Esophagus squamous epithelium (tissue), 5 donors: ENCODE measurements around the gene HOXA7. TPM values are rescaled to one million over a fixed set of nuclear protein-coding genes. Genes with fewer than 3 reads are reported as not detected.

Experiments
- DNase-seq: peaks from one replicate; lab custom pipeline; 2025; lab: John Stamatoyannopoulos, UW
- H3K27ac ChIP-seq, 4 donors: fragments of 200-600 bp; sonication (generic); one replicate each; pipeline ENCODE4 v1.5.1; 2016 to 2019; ENCODE audit warnings: mild to moderate bottlenecking in 1 of 4
- H3K27me3 ChIP-seq, 4 donors: fragments of 200-600 bp; sonication (generic); 1 replicate in 3 of 4; 2 replicates in 1 of 4; pipeline versions ENCODE4 v1.5.1 to v1.6.0; 2017 to 2021; ENCODE audit warnings: antibody characterized with exemption in 1 of 4
- H3K36me3 ChIP-seq, 3 donors: fragments of 200-600 bp; sonication (generic); one replicate each; pipeline ENCODE4 v1.5.1; 2016 to 2019
- H3K4me1 ChIP-seq, 3 donors: fragments of 200-600 bp; sonication (generic); one replicate each; pipeline ENCODE4 v1.5.1; 2017 to 2019
- H3K4me3 ChIP-seq, 4 donors: fragments of 200-600 bp; sonication (generic); 1 replicate in 3 of 4; 2 replicates in 1 of 4; pipeline ENCODE4 v1.5.1; 2016 to 2019; ENCODE audit warnings: mild to moderate bottlenecking in 2 of 4, moderate library complexity in 1 of 4
- H3K9me3 ChIP-seq, 3 donors: fragments of 200-600 bp; sonication (generic); one replicate each; pipeline ENCODE4 v1.5.1; 2016 to 2019
- POLR2A ChIP-seq, 4 donors: fragments of 450-650 bp; IDR thresholded peaks; one replicate each; pipeline ENCODE4 v1.6.1; 2017; ENCODE audit warnings: antibody characterized with exemption in 4 of 4, mild to moderate bottlenecking in 4 of 4, moderate library complexity in 3 of 4
- WGBS, 2 donors: methylation state at CpG; one replicate each; pipeline ENCODE4 v1.1.5; 2018; 5-methylcytosine and 5-hydroxymethylcytosine counted together
- intact Hi-C: fragments of 100-400 bp; cut with DNase I; formaldehyde crosslinking; loops from one replicate; pipeline ENCODE4 v1.15.0; 2022
- total RNA-seq, 4 donors: library from RNA; depleted of rRNA; stranded (reverse); fragments of >200 nt; gene quantifications; one replicate each; pipeline ENCODE4 v1.1.0, GENCODE V29; 2016
- TF ChIP-seq, protein P1 (sequence below), 6 experiments: fragments of 450-650 bp in 4 of 6; fragments of 200-600 bp in 2 of 6; sonication (generic) in 2 of 6; IDR thresholded peaks; one replicate each; pipeline ENCODE4 v1.5.1; 2016 to 2019; ENCODE audit warnings: antibody characterized with exemption in 6 of 6, mild to moderate bottlenecking in 4 of 6, moderate library complexity in 4 of 6
- donor health status: DM: yes; HTN: yes; CAD: no.

The HOXA7 gene
- total RNA-seq, 4 donors from 2014 or later = 0.23 to 0.76 (median 0.48) TPM

DNA sequence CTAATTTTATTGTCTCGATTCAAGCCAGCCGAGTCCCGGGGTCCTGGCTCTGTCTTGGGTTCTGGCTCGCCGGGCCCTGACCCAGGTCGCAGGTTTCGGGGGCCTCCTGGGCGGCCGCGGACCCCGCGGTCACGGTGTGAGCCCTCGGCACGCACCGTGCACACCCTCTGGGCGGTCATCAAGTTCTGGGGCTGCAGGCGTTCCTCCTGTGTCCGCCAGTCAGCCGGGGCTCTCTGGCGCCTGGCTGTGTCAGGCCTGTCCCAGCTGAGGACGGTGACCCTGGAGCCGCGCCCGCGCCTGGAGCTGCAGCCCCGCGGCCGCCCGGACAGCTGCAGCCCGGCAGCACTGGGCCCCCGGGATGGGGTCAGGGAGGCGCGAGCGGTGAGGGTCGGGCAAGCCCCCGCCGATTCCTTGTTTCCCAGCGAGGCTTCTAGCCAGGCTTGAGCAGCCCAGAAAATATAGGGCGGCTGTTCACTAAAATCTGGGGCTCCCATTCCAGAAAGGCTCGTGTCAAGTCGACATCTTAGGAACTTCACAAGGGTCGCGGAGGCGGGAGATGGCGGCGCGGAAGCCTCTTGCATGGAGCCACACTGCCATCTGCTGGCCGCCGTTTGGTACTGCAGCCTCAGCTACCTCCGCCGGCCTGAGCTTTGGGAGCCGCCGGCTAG, 4.2 kb upstream of the HOXA7 start:
- 10 to 13% methylated on average over 2 to 14 of the region's 54 CpGs for WGBS, 2 donors
- Histone ChIP-seq H3K36me3 (no peaks in the 10 kb centered on the region), H3K27me3 (peaks cover 23 to 99% (median 65%) of the 10 kb centered on the region in 4 donors), H3K4me1 (peaks cover 30 to 71% (median 42%) of the 10 kb centered on the region in 3 donors), H3K27ac (peak overlapping the region in 2 of 4 donors; percentile 44 to 47), H3K4me3 (peak overlapping the region; percentile 43 to 71 (median 56)), H3K9me3 (no peaks in the 10 kb centered on the region)
- intact Hi-C loops = loop anchor here (10.0 kb wide), 1 partner anchor 1306 kb away; no protein-coding TSS in a partner anchor
- peak; percentile 62 for DNase-seq
- TF ChIP-seq POLR2A (IDR thresholded peaks at IDR 0.05) = no peak
- TF ChIP-seq, protein P1, sequence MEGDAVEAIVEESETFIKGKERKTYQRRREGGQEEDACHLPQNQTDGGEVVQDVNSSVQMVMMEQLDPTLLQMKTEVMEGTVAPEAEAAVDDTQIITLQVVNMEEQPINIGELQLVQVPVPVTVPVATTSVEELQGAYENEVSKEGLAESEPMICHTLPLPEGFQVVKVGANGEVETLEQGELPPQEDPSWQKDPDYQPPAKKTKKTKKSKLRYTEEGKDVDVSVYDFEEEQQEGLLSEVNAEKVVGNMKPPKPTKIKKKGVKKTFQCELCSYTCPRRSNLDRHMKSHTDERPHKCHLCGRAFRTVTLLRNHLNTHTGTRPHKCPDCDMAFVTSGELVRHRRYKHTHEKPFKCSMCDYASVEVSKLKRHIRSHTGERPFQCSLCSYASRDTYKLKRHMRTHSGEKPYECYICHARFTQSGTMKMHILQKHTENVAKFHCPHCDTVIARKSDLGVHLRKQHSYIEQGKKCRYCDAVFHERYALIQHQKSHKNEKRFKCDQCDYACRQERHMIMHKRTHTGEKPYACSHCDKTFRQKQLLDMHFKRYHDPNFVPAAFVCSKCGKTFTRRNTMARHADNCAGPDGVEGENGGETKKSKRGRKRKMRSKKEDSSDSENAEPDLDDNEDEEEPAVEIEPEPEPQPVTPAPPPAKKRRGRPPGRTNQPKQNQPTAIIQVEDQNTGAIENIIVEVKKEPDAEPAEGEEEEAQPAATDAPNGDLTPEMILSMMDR (IDR thresholded peaks at IDR 0.05) = peak; percentile 99 to 100 (median 99)

GRCh38 chr7:27160145-27160545, 3.7 kb upstream of the HOXA7 start:
- Histone ChIP-seq H3K4me3 (peak overlapping the region; percentile 43 to 71 (median 56)), H3K36me3 (no peaks in the 10 kb centered on the region), H3K27ac (peak overlapping the region in 1 of 4 donors; percentile 44), H3K27me3 (peaks cover 17 to 99% (median 65%) of the 10 kb centered on the region in 4 donors), H3K4me1 (peaks cover 35 to 71% (median 38%) of the 10 kb centered on the region in 3 donors), H3K9me3 (no peaks in the 10 kb centered on the region)
- WGBS, 2 donors = 45 to 53% methylated on average over 17 to 20 of the region's 23 CpGs
- DNase-seq = no peak
- TF ChIP-seq, protein P1 (IDR thresholded peaks at IDR 0.05) = no peak
- no peak for TF ChIP-seq POLR2A (IDR thresholded peaks at IDR 0.05)
- intact Hi-C loops = loop anchor here (10.0 kb wide), 1 partner anchor 1305 kb away; no protein-coding TSS in a partner anchor

GRCh38 chr7:27159266-27160144, 3.0 kb upstream of the HOXA7 start:
- 61 to 72% methylated on average over 24 to 27 of the region's 27 CpGs for WGBS, 2 donors
- DNase-seq = no peak
- peaks cover 32 to 71% (median 37%) of the 10 kb centered on the region in 3 donors for H3K4me1 ChIP-seq
- no peaks in the 10 kb centered on the region for H3K36me3 ChIP-seq
- intact Hi-C loops = loop anchor here (10.0 kb wide), 1 partner anchor 1305 kb away; no protein-coding TSS in a partner anchor
- no peaks in the 10 kb centered on the region for H3K9me3 ChIP-seq
- H3K27ac ChIP-seq = no peak overlapping the region
- peaks cover 11 to 99% (median 62%) of the 10 kb centered on the region in 4 donors for H3K27me3 ChIP-seq
- TF ChIP-seq POLR2A (IDR thresholded peaks at IDR 0.05) = no peak
- TF ChIP-seq, protein P1 (IDR thresholded peaks at IDR 0.05) = no peak
- peak overlapping the region in 1 of 4 donors; percentile 61 for H3K4me3 ChIP-seq

DNA sequence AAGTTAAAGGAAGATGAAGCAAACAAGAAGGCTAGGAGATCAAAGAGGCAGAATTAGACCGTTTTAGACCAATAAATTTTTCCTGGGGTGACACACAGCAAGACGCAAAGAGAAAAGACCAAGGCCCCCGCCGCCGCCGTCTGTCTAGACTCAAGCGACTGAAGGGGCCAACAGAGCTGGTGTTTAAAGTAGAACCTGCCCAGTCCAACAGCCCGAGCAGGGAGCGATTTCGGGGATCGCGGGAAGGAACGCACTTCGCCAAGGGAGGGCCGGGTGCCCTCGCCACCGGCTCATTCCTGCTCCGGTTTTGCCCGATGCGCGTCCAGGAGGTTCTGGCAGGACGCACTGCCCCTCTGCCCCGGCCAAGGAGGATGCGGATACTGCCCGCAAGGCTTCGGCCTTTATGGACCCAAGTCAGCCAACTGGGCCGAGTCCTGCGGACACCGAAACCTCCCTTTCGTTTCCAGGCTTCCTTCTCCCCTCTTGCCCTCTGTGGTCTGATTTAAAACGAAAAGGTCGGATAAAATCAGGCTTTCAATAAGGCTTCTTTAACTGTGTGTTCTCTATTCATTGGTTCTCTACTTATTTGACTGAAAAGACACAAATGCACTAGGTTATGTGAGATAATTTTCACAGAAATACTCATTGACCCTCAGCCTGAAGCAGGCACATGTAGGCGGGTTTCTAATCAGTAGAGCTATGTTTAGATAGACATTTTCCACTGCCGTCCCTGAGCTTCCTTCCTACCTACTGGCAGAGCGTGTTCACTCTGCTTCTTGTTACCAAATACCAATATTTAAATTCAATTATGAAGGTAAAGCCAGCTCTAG, 2.2 kb upstream of the HOXA7 start:
- Histone ChIP-seq H3K27me3 (peaks cover 9 to 99% (median 61%) of the 10 kb centered on the region in 4 donors), H3K36me3 (no peaks in the 10 kb centered on the region), H3K4me3 (no peak overlapping the region), H3K9me3 (no peaks in the 10 kb centered on the region), H3K4me1 (peaks cover 28 to 69% (median 33%) of the 10 kb centered on the region in 3 donors), H3K27ac (no peak overlapping the region)
- intact Hi-C loops = no loop called here
- TF ChIP-seq POLR2A (IDR thresholded peaks at IDR 0.05) = no peak
- TF ChIP-seq, protein P1 (IDR thresholded peaks at IDR 0.05) = no peak
- DNase-seq = no peak
- WGBS, 2 donors = 37 to 56% methylated on average over 24 to 27 of the region's 35 CpGs
